Thoracic aorta (tissue), 2 donors: ENCODE measurements around the gene DDX24. TPM values are rescaled to one million over a fixed set of nuclear protein-coding genes. Genes with fewer than 3 reads are reported as not detected.

Source experiments
- ATAC-seq: fragments of 150-250 bp; one replicate; pipeline ENCODE4 v1.8.0; 2017; ENCODE audit warnings: low read depth; ENCODE audit not compliant: insufficient number of reproducible peaks, low FRiP score
- DNase-seq: peaks from one replicate; pipeline ENCODE4 v3.0.0-alpha.2; 2020; ENCODE audit warnings: low spot score
- H3K27ac ChIP-seq, 2 donors: fragments of 200-600 bp; sonication (generic); 1 replicate in 1 of 2; 2 replicates in 1 of 2; pipeline ENCODE4 v1.5.1; 2016; ENCODE audit warnings: mild to moderate bottlenecking in 2 of 2, moderate library complexity in 2 of 2
- H3K27me3 ChIP-seq: fragments of 200-600 bp; sonication (generic); replicated peaks from 2 replicates; pipeline ENCODE4 v1.6.0; 2016; ENCODE audit warnings: mild to moderate bottlenecking; ENCODE audit not compliant: insufficient read depth
- H3K36me3 ChIP-seq: fragments of 200-600 bp; sonication (generic); one replicate; pipeline ENCODE4 v1.5.1; 2016
- H3K4me1 ChIP-seq, 2 donors: fragments of 200-600 bp; sonication (generic); 1 replicate in 1 of 2; 2 replicates in 1 of 2; pipeline versions ENCODE4 v1.5.1 to v1.6.0; 2016; ENCODE audit warnings: low read depth in 2 of 2, mild to moderate bottlenecking in 1 of 2; ENCODE audit not compliant: control insufficient read depth in 1 of 2
- H3K4me3 ChIP-seq: fragments of 200-600 bp; sonication (generic); 2 replicates; pipeline ENCODE4 v1.5.1; 2016; ENCODE audit warnings: mild to moderate bottlenecking
- H3K9me3 ChIP-seq: fragments of 200-600 bp; sonication (generic); 2 replicates; pipeline ENCODE4 v1.5.1; 2016
- total RNA-seq, 2 donors: library from RNA; depleted of rRNA; stranded (reverse); fragments of >200 nt; gene quantifications; one replicate each; pipeline versions ENCODE4 v1.1.0 to v1.2.3, GENCODE V29; 2016
- TF ChIP-seq, protein P1 (sequence below): fragments of 200-600 bp; sonication (generic); IDR thresholded peaks from one replicate; pipeline ENCODE4 v1.5.1; 2019; ENCODE audit warnings: antibody characterized with exemption

DDX24 gene
- total RNA-seq, 2 donors from 2014 or later: 139 to 228 TPM

DNA sequence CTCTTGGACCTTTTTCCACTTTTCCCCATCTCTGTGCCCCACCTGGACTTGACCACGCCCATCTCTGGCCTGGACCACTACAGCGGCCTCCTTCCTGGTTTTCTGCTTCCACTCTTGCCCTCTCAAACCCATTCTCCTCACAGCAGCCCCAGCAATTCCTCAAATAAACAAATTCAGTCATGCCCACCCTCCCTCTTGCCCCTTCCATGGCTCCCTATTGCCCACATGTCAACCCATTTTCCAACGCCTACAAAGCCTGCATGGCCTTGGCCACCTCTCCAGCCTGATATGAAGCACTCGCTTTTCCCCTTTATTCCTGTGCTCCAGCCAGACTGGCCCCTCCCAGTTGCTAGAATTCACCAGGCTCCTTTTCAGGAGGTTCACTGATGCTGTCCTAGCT lies 60.7 kb downstream of the DDX24 start:
- no peaks in the 10 kb centered on the region for H3K27me3 ChIP-seq
- H3K36me3 ChIP-seq: no peaks in the 10 kb centered on the region
- H3K9me3 ChIP-seq: no peaks in the 10 kb centered on the region
- no peak overlapping the region for H3K27ac ChIP-seq
- no peak for DNase-seq
- no peak for ATAC-seq
- no peak overlapping the region for H3K4me3 ChIP-seq
- TF ChIP-seq, protein P1, sequence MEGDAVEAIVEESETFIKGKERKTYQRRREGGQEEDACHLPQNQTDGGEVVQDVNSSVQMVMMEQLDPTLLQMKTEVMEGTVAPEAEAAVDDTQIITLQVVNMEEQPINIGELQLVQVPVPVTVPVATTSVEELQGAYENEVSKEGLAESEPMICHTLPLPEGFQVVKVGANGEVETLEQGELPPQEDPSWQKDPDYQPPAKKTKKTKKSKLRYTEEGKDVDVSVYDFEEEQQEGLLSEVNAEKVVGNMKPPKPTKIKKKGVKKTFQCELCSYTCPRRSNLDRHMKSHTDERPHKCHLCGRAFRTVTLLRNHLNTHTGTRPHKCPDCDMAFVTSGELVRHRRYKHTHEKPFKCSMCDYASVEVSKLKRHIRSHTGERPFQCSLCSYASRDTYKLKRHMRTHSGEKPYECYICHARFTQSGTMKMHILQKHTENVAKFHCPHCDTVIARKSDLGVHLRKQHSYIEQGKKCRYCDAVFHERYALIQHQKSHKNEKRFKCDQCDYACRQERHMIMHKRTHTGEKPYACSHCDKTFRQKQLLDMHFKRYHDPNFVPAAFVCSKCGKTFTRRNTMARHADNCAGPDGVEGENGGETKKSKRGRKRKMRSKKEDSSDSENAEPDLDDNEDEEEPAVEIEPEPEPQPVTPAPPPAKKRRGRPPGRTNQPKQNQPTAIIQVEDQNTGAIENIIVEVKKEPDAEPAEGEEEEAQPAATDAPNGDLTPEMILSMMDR: no peak
- H3K4me1 ChIP-seq: no peaks in the 10 kb centered on the region

DNA sequence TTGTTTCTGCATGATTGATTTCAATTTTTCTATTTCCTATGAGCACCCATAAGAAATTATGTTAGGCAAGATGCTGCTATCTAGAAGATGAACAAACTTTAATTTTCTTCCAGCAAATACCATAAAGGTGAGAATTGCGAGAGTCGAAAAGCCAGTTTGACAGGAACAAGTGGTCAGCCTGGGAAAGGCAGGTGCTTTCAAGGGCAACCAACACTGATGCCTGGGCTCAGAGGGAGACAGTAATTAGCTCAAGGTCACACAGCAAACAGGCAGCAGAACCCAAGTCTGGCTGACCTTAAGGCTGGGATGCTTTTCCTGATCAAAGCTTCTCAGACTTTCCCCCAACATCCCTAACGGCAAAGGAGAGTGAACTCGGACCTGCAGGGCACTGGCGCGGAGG lies 61.7 kb downstream of the DDX24 start:
- no peak overlapping the region for H3K4me3 ChIP-seq
- H3K4me1 ChIP-seq: no peaks in the 10 kb centered on the region
- no peaks in the 10 kb centered on the region for H3K9me3 ChIP-seq
- H3K36me3 ChIP-seq: no peaks in the 10 kb centered on the region
- no peak for ATAC-seq
- H3K27me3 ChIP-seq: no peaks in the 10 kb centered on the region
- no peak for DNase-seq
- TF ChIP-seq, protein P1: no peak
- H3K27ac ChIP-seq: no peak overlapping the region

- DNase-seq (no peak), ATAC-seq (no peak)
- H3K9me3 ChIP-seq: no peaks in the 10 kb centered on the region
- H3K4me1 ChIP-seq: no peaks in the 10 kb centered on the region
- H3K27ac ChIP-seq: no peak overlapping the region
- H3K4me3 ChIP-seq: no peak overlapping the region
- H3K36me3 ChIP-seq: no peaks in the 10 kb centered on the region
- TF ChIP-seq, protein P1: no peak
- no peaks in the 10 kb centered on the region for H3K27me3 ChIP-seq
These were observed 62.7 kb downstream of the DDX24 start for GRCh38 chr14:94018308-94018707.

DNA sequence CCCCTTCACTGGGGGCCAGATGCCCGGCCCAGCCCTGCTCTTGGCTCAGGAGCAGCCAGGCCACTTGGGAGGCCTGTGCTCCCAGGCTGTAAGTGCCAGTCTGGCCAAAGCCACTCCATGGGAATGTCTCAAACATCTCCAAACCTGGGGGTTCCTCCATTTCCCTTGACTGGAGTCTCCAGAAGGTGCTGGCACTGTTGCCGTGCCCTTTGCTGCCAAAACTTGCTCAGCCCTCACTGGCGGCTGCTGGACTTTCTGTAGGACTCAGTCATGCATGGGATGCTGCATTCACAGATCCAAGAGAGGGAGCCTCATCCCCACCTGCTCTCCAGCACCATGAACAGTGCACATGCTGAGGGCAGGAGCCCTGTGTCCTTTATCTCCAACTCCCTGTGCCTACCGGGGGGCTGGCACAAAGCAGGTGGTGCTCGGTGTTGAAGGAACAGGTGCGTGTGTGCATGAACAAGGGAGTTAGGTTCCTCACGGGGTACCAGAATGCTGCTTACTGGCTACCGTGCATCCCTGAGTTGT lies 64.5 kb downstream of the DDX24 start:
- H3K27me3 ChIP-seq: no peaks in the 10 kb centered on the region
- no peak for ATAC-seq

DNA sequence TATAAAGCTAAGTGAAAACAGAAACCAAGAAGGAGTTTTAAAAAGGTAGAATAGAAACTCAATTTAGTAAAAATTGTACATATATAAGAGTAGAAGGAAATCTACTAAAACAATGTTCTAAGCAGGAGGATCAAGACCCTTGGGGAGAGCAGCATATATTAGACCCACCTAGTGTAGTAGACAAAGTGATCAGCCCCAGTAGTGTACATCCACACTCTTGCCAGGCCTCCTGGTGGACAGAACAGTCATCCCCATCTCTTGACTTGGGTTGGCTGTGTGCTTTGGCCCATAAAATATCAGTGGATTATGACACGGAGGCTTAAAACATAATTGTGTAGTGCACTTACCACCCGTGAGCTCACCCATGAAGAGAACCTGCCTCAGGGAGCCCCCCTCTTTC lies 65.8 kb downstream of the DDX24 start:
- H3K36me3 ChIP-seq: no peaks in the 10 kb centered on the region

More for the DNA sequence above, 64.5 kb downstream of the DDX24 start:
- H3K4me3 ChIP-seq: no peak overlapping the region
- no peaks in the 10 kb centered on the region for H3K4me1 ChIP-seq
- no peaks in the 10 kb centered on the region for H3K36me3 ChIP-seq
- no peaks in the 10 kb centered on the region for H3K9me3 ChIP-seq
- DNase-seq: no peak
- TF ChIP-seq, protein P1: no peak
- H3K27ac ChIP-seq: no peak overlapping the region

More for the DNA sequence above, 65.8 kb downstream of the DDX24 start:
- no peaks in the 10 kb centered on the region for H3K4me1 ChIP-seq
- TF ChIP-seq, protein P1: no peak
- H3K27ac ChIP-seq: no peak overlapping the region
- no peaks in the 10 kb centered on the region for H3K27me3 ChIP-seq
- no peak for ATAC-seq
- DNase-seq: no peak
- no peak overlapping the region for H3K4me3 ChIP-seq
- no peaks in the 10 kb centered on the region for H3K9me3 ChIP-seq
